DOHH2 (cell line): Measurements from ENCODE around the gene SLC44A3.

Source experiments
- EZH2phosphoT487 ChIP-seq: fragments of 200-600 bp; sonication (generic); IDR thresholded peaks from 2 replicates; pipeline ENCODE4 v1.6.1; 2017; ENCODE audit warnings: borderline replicate concordance, mild to moderate bottlenecking, antibody characterized with exemption, low read length, moderate library complexity, mixed read lengths
- TF ChIP-seq, protein P1 (sequence below): fragments of 200-600 bp; sonication (generic); IDR thresholded peaks from one replicate; pipeline ENCODE4 v1.5.1; 2014; ENCODE audit warnings: antibody characterized with exemption, mild to moderate bottlenecking, low read depth, low read length; ENCODE audit not compliant: poor library complexity, severe bottlenecking

GRCh38 chr1:94907136-94907535 is 87.0 kb downstream of the SLC44A3 start:
- TF ChIP-seq EZH2phosphoT487: no peak
- TF ChIP-seq, protein P1, sequence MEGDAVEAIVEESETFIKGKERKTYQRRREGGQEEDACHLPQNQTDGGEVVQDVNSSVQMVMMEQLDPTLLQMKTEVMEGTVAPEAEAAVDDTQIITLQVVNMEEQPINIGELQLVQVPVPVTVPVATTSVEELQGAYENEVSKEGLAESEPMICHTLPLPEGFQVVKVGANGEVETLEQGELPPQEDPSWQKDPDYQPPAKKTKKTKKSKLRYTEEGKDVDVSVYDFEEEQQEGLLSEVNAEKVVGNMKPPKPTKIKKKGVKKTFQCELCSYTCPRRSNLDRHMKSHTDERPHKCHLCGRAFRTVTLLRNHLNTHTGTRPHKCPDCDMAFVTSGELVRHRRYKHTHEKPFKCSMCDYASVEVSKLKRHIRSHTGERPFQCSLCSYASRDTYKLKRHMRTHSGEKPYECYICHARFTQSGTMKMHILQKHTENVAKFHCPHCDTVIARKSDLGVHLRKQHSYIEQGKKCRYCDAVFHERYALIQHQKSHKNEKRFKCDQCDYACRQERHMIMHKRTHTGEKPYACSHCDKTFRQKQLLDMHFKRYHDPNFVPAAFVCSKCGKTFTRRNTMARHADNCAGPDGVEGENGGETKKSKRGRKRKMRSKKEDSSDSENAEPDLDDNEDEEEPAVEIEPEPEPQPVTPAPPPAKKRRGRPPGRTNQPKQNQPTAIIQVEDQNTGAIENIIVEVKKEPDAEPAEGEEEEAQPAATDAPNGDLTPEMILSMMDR: no peak
